ENCODE measurements around the gene SCAPER.

- TF ChIP-seq, protein P1, sequence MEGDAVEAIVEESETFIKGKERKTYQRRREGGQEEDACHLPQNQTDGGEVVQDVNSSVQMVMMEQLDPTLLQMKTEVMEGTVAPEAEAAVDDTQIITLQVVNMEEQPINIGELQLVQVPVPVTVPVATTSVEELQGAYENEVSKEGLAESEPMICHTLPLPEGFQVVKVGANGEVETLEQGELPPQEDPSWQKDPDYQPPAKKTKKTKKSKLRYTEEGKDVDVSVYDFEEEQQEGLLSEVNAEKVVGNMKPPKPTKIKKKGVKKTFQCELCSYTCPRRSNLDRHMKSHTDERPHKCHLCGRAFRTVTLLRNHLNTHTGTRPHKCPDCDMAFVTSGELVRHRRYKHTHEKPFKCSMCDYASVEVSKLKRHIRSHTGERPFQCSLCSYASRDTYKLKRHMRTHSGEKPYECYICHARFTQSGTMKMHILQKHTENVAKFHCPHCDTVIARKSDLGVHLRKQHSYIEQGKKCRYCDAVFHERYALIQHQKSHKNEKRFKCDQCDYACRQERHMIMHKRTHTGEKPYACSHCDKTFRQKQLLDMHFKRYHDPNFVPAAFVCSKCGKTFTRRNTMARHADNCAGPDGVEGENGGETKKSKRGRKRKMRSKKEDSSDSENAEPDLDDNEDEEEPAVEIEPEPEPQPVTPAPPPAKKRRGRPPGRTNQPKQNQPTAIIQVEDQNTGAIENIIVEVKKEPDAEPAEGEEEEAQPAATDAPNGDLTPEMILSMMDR (conservative IDR thresholded peaks at IDR 0.05; ENCODE audit: low read length), result no peak
- no peak for TF ChIP-seq EZH2phosphoT487 (IDR thresholded peaks at IDR 0.05; ENCODE audit: borderline replicate concordance, low read depth, low read length)
Observed at GRCh38 chr15:76363251-76363650, 541.9 kb downstream of the SCAPER start.

All from OCI-LY7 (cell line).